Activated T-cell treated with anti-CD3 and anti-CD28 coated beads, Interleukin-2, amount 50 U/mL, for 48 hours (primary cell): ENCODE measurements around the gene MITF.
"Not testable (repeated sequence)": the region's sequence is repeated elsewhere in the genome, so short reads cannot be mapped to it uniquely, and the experiment has no call there.

ENCODE experiments used
- DNase-seq, 2 experiments: peaks; one replicate each; pipeline ENCODE4 v3.0.0-alpha.2; 2020

Gene MITF

GRCh38 chr3:69791106-69791505, 51.8 kb downstream of the MITF start:
- no peak for DNase-seq

GRCh38 chr3:69791919-69792399, 52.7 kb downstream of the MITF start:
- no peak for DNase-seq

- not testable (repeated sequence) for DNase-seq
Measured at GRCh38 chr3:69796126-69796525, 56.9 kb downstream of the MITF start.

GRCh38 chr3:69803681-69804270, 64.5 kb downstream of the MITF start:
- no peak for DNase-seq

GRCh38 chr3:69805491-69805890, 66.2 kb downstream of the MITF start:
- DNase-seq = no peak

- no peak for DNase-seq
Measured at GRCh38 chr3:69806735-69807438, 67.6 kb downstream of the MITF start.

GRCh38 chr3:69807674-69808073, 68.4 kb downstream of the MITF start:
- DNase-seq = no peak

GRCh38 chr3:69809076-69809835, 70.0 kb downstream of the MITF start:
- no peak for DNase-seq

- no peak for DNase-seq
Measured at GRCh38 chr3:69811452-69812401, 72.5 kb downstream of the MITF start.

- DNase-seq = no peak
Measured at GRCh38 chr3:69815970-69816369, 76.7 kb downstream of the MITF start.

- no peak for DNase-seq
Measured at GRCh38 chr3:69817988-69818387, 78.7 kb downstream of the MITF start.

- no peak for DNase-seq
Measured at GRCh38 chr3:69819282-69819681, 80.0 kb downstream of the MITF start.

GRCh38 chr3:69821133-69821532, 81.9 kb downstream of the MITF start:
- no peak for DNase-seq

GRCh38 chr3:69823743-69824142, 84.5 kb downstream of the MITF start:
- no peak for DNase-seq

- no peak for DNase-seq
Measured at GRCh38 chr3:69825446-69825845, 86.2 kb downstream of the MITF start.

- DNase-seq = no peak
Measured at GRCh38 chr3:69827127-69827526, 87.9 kb downstream of the MITF start.

GRCh38 chr3:69828817-69829216, 89.6 kb downstream of the MITF start:
- DNase-seq = no peak

GRCh38 chr3:69830147-69830546, 90.9 kb downstream of the MITF start:
- no peak for DNase-seq

GRCh38 chr3:69831737-69832136, 92.5 kb downstream of the MITF start:
- DNase-seq = no peak

GRCh38 chr3:69833591-69833990, 94.3 kb downstream of the MITF start:
- DNase-seq = no peak

GRCh38 chr3:69838217-69838616, 99.0 kb downstream of the MITF start:
- no peak for DNase-seq

- no peak for DNase-seq
Measured at GRCh38 chr3:69838696-69839515, 99.6 kb downstream of the MITF start.
